Right atrium auricular region (tissue), 2 donors: Measurements from ENCODE around the gene EDRF1. TPM values are rescaled to one million over a fixed set of nuclear protein-coding genes. Genes with fewer than 3 reads are reported as not detected.

Experiments used
- DNase-seq: peaks from one replicate; pipeline ENCODE4 v3.0.0-alpha.2; 2019; ENCODE audit warnings: low spot score
- H3K27ac ChIP-seq, 2 donors: fragments of 200-600 bp; sonication (generic); 1 replicate in 1 of 2; 2 replicates in 1 of 2; pipeline ENCODE4 v1.5.1; 2016 to 2019
- H3K27me3 ChIP-seq, 2 donors: fragments of 200-600 bp; sonication (generic); one replicate each; pipeline versions ENCODE4 v1.5.1 to v1.6.0; 2017 to 2019
- H3K36me3 ChIP-seq: fragments of 200-600 bp; sonication (generic); one replicate; pipeline ENCODE4 v1.5.1; 2016
- H3K4me1 ChIP-seq, 2 donors: fragments of 200-600 bp; sonication (generic); one replicate each; pipeline versions ENCODE4 v1.5.1 to v1.6.0; 2017 to 2019
- H3K4me3 ChIP-seq, 2 donors: fragments of 200-600 bp; sonication (generic); 1 replicate in 1 of 2; 2 replicates in 1 of 2; pipeline ENCODE4 v1.5.1; 2017 to 2019; ENCODE audit warnings: mild to moderate bottlenecking in 1 of 2, moderate library complexity in 1 of 2
- H3K9me3 ChIP-seq, 2 donors: fragments of 200-600 bp; sonication (generic); one replicate each; pipeline ENCODE4 v1.5.1; 2019
- CTCF ChIP-seq, 2 donors: fragments of 200-600 bp; sonication (generic); IDR thresholded peaks; one replicate each; pipeline ENCODE4 v1.5.1; 2019; ENCODE audit warnings: antibody characterized with exemption in 2 of 2
- total RNA-seq, 2 donors: library from RNA; depleted of rRNA; stranded (reverse); fragments of >200 nt; gene quantifications; one replicate each; pipeline ENCODE4 v1.1.0, GENCODE V29; 2016

The EDRF1 gene
- total RNA-seq, 2 donors from 2014 or later = 11.4 to 11.5 TPM

- Histone ChIP-seq H3K4me3 (no peak overlapping the region), H3K36me3 (peaks cover 42% of the 10 kb centered on the region), H3K9me3 (no peaks in the 10 kb centered on the region), H3K27ac (no peak overlapping the region), H3K4me1 (peaks cover 0 to 22% of the 10 kb centered on the region in 2 donors), H3K27me3 (no peaks in the 10 kb centered on the region)
- TF ChIP-seq CTCF (IDR thresholded peaks at IDR 0.05) = no peak
- no peak for DNase-seq
Observed at GRCh38 chr10:125765835-125766234, 46.3 kb downstream of the EDRF1 start.

GRCh38 chr10:125766511-125766910, 47.0 kb downstream of the EDRF1 start:
- Histone ChIP-seq H3K9me3 (no peaks in the 10 kb centered on the region), H3K27ac (no peak overlapping the region), H3K4me3 (no peak overlapping the region), H3K27me3 (no peaks in the 10 kb centered on the region), H3K36me3 (peaks cover 35% of the 10 kb centered on the region), H3K4me1 (peaks cover 0 to 22% of the 10 kb centered on the region in 2 donors)
- no peak for TF ChIP-seq CTCF (IDR thresholded peaks at IDR 0.05)
- no peak for DNase-seq

GRCh38 chr10:125768219-125768855, 48.8 kb downstream of the EDRF1 start:
- Histone ChIP-seq H3K4me1 (peaks cover 0 to 22% of the 10 kb centered on the region in 2 donors), H3K27ac (peak overlapping the region; percentile 52 to 61), H3K4me3 (no peak overlapping the region), H3K27me3 (no peaks in the 10 kb centered on the region), H3K36me3 (peaks cover 21% of the 10 kb centered on the region), H3K9me3 (no peaks in the 10 kb centered on the region)
- DNase-seq = no peak
- no peak for TF ChIP-seq CTCF (IDR thresholded peaks at IDR 0.05)

- no peak for DNase-seq
- TF ChIP-seq CTCF (IDR thresholded peaks at IDR 0.05) = no peak
- Histone ChIP-seq H3K9me3 (no peaks in the 10 kb centered on the region), H3K4me3 (no peak overlapping the region), H3K27ac (peak overlapping the region; percentile 8 to 61), H3K36me3 (peaks cover 13% of the 10 kb centered on the region), H3K4me1 (peaks cover 0 to 22% of the 10 kb centered on the region in 2 donors), H3K27me3 (no peaks in the 10 kb centered on the region)
Observed at GRCh38 chr10:125769175-125769574, 49.7 kb downstream of the EDRF1 start.

- H3K9me3 ChIP-seq = no peaks in the 10 kb centered on the region
- H3K4me3 ChIP-seq = no peak overlapping the region
- H3K4me1 ChIP-seq = peaks cover 0 to 22% of the 10 kb centered on the region in 2 donors
- H3K27ac ChIP-seq = no peak overlapping the region
- H3K36me3 ChIP-seq = no peaks in the 10 kb centered on the region
- no peaks in the 10 kb centered on the region for H3K27me3 ChIP-seq
- no peak for TF ChIP-seq CTCF (IDR thresholded peaks at IDR 0.05)
- DNase-seq = no peak
Observed at GRCh38 chr10:125770844-125771243, 51.3 kb downstream of the EDRF1 start.
